ENCODE data around the gene STIP1.
"Not testable (repeated sequence)": the region's sequence is repeated elsewhere in the genome, so short reads cannot be mapped to it uniquely, and the experiment has no call there.

Gene STIP1

DNA sequence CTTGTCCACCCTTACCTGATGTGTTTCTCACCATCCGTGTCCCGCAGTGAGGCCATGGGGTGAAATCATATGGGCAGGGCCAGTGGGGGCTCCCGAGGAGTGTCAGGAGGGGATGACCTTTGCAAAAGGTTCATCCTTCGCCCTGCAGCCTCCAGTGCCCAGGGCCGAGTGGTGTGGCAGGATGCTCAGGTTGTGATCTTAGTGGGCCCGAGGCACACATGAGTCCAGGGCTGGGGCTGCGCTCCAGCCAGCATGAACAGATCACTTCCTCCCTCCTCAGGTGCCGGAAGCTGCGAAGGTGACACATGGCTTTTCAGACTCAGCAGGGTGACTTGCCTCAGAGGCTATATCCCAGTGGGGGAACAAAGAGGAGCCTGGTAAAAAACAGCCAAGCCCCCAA, 52.1 kb downstream of the STIP1 start:
- no peak for DNase-seq (ENCODE audit: low read depth)

DNA sequence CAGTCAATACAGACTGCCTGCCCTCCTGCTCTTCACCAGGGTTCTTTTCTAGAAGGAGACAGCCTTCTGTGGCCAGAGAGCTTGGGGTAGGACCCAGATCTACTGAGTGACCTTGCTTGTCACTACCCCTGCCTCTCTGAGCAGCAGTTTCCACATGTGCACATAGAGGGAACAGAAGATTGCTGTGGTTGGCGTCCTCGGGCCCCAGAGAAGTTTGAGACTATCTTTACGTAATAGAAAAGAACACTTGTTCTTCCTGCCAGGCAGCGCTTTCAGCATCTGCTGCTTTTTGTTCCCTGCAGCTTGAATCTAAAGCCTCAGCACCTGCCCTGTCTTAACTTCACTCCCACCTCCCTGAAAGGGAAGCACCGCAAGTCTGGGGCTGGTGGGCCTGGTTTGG, 53.0 kb downstream of the STIP1 start:
- no peak for DNase-seq (ENCODE audit: low read depth)

DNA sequence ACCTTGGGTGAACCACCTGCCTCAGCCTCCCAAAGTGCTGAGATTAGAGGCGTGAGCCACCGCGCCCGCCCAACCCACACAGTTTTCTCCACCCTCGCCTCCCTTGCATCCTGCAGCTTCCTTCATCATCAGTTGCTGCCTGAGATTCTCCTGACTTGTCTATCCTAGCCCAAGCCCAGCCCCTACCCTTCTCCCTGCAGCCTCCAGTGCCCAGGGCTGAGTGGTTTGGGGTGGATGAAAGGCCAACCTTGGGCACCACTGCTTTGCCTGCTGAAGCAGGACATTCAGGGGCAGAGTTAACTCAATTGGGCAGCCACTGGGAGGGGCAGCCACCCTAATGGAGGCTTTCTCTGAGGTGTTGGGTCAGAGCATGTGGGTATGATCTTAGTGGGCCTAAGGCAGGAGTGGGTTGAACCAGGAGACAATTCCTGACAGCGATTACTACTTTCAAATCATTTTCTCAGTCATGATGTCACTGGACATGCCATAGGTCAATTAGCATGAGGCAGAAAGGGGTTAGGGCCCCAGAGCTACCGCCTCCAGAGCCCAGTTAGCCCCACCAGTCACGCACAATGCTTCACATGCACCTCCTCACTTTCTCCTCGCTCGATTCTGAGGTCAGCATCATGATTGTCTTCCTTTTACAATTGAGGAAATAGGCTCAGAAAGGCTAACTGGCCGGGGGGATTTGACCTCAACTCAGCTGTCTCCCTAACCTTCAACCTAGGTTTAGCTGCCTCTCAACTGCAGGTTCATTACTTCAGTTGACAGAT, 53.9 kb downstream of the STIP1 start:
- no peak for DNase-seq (ENCODE audit: low read depth)

DNA sequence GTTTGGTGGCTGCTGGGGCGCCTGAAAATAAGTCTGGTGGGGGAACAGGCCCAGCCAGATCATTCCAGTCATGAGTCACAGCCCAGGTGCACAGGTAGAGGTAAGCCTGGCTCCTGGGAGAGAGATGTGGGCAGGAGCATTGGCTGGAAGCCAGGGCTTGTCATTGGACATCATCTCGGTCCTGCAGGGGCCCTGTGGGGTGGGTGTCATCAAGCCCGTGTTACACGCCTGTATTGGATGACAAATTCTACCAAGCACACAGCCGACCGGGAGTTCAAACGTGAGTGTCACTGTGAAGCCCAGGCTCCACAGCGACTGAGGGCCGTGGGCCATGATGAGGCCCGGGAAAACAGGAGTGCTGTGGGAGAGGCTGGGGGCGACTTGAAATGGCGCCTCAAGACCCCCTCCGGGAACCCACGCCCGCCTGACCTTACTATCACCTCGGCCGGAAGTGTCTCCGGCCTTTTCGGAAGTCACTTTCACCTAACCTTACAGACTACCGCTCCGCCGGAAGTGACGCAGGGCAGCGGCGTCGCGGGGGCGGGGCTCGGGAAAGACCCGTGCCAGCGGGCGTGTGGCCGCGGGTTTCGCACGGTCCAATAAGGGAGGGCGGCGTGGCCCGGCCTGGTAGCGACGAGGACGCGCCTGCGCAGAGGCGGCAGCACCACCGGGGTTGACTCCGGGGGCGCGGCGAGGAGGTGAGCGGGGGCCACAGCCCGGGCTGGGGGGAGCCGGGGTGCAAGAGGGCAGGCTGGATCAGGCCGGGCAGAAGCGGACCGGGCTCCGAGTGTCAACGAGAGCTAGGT, 54.7 kb downstream of the STIP1 start, which contains the start of gene FKBP2:
TSS of gene FKBP2 (plus strand) at position 661 of the 806 bp plus-strand sequence. CDS start 1,293 bp downstream, outside the sequence.
- peak; percentile 63 for DNase-seq (ENCODE audit: low read depth)

DNA sequence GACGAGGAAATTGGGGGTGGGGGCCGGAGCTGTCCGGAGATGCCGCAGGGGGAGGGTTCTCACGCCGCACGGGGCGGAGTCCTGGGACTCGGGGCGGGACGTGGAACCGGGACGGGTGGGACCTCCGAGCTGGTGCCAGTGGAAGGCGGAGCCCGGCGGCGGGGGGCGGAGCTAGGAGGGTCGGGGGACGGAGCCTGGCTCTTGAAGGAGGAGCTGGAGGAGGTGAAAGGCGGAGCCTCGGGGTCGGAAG, 55.2 kb downstream of the STIP1 start:
- peak; percentile 97 for DNase-seq (ENCODE audit: low read depth)

DNA sequence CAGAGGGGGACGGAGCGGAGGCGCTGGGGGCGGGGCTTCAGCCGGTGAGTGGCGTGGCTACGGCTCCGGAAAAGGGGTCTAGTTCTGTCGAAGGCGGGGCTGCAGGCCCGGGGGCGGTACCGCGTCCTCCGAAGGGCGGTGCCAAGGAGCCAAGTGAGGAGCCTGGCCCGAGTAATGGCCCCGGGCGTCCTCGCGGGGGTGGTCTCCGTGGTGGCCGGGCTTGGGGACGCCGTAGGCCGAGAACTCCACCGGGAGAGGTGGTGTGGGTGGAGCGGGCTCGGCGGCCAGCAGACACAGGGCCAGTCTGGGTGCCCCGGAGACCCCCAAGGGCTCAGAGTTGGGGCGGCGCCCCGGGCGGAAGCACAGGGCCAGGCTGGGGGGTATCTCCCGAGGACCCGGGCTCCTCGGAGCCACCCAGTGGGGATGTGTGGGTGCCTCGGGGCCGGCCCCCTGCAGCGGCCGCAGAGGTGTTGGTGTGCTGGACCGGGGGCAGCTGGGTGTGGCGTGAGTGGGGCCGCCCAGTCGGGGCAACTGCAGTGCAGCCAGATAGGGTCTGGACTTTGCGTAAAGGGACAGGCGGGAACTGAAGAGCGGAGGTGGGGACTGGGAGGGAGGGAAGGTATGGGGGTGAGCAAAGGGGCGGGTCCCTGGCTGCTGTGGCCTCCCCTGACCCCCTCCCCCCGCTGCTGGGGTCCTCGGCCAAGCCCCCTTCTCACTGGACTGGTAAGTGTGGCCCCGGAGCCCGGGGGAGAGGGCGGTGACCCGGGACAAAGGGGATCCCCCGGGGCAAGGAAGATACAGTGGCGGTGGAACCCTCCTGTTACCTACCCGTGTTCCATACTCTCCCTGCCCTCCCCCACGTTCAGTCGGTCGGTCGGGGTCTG, 55.8 kb downstream of the STIP1 start:
- DNase-seq (ENCODE audit: low read depth) = no peak

DNA sequence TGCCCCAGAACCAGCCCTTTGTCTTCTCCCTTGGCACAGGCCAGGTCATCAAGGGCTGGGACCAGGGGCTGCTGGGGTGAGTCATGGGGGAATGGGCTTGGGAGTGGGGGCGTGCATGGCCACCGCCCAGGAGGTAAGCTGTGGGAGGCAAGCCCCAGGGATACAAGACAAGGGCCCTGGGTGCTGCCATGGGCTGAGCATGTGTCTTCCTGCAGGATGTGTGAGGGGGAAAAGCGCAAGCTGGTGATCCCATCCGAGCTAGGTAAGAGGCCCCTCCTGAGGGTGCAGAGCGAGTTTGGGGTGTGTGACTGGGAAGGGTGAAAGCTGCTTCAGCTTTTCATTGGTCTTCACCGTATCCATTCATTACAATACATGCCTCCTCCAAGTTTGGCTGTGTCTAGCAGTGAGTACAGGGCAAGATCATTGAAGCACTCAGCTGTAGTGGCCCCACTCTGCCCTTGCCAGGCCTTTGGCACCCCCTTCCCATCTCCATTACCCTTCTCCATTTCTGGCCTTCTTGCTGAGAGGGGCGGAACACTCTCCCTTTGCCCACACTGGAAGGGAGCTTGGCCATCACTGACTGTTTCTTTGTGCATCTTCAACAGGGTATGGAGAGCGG, 57.4 kb downstream of the STIP1 start:
- no peak for DNase-seq (ENCODE audit: low read depth)

DNA sequence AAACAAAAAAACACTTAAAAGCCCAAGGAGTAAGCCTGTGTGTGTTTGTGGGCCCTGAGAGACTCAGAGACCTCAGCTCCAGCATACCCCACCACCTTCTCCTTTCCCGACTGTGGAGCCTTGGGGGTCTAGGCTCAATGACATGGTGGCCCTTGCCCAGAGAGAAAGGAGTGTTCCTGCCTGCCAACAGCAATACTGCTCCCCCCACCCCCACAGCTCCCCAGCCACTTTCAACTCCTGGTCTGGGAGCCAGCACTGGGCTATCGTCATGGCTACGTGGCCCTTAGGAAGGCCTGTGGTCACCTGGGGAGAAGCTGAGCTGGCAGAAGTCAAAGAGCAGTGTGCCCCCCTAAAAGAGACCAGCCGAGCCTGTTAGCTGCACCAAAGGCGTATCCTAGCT, 58.1 kb downstream of the STIP1 start:
- no peak for DNase-seq (ENCODE audit: low read depth)

DNA sequence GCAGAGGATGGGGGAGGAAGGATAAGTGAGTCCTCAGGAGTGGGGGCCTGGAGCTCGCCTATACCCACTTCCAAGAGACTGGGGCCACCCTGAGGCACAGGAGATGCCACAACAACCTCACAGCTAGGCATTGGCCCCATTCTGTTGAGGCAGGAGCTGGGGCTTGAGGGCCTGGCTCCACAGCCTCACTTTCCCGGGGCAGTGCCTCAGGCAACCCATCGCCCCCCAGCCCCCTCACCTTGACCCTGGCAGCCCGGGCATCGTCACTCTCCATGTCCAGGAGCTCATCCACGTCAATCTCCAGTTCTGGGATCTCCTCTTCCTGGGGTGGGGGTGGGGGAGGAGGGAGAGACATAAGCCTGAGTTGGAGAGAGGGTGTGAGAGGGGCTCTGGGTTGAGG, 59.0 kb downstream of the STIP1 start:
- DNase-seq (ENCODE audit: low read depth) = no peak

DNA sequence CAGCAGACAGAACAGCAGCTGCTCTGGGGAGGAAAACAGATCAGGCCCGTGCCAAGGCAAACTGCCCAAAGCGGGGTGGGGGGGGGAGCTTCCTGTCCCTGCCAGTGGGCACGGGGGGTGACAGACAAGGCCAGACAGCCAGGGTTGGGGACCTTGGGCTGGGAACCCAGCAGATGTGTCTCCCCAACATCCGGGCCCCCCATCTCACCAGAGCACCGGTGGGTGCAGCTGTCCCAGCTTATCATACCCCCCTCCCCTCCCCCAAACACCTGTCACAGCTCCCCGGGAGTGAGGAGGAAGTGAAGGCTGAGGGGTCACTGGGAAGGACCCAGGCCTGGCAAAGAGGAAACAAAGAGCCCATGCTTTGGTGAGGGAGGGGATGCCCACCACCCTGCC, 59.4 kb downstream of the STIP1 start:
- no peak for DNase-seq (ENCODE audit: low read depth)

DNA sequence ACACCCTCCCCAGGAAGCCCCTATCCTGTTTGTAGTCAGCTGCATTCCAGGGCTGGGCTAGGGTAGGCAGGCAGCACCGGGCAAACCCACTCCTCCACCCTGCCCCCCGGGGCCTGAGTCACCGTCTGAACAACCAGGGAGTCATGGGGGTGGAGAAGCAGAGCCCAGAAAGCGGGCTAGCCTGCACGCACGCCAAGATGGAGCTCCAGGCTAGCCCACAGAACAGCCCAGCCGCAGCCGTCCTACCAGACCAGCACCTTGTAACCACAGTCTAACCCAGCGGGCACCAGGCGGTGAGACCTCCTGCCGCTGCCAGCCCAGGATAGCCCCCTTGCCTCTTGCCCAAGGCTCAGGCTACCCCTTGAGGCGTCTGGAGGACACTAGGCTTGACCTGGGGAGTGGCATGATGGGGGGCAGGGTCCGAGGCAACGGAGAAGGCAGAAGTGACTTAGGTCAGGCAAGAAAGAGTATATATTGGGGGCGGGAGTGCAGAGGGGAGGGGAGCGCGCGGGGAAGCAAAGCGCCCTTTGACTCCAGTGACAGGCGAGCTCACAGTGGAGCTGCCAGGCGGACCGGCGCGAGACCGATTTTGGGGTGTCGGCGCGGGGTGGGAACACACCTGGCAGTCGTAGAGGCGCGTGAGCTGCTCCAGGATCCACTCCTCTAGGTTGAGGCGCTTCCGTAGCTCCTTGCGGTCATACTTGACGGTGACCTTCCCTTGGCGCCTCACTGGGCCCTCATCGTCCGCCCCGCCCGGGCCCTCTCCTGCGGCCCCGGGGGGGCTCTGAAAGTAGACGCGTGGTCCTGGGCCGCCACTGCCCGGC, 60.0 kb downstream of the STIP1 start:
- peak; percentile 54 for DNase-seq (ENCODE audit: low read depth)

DNA sequence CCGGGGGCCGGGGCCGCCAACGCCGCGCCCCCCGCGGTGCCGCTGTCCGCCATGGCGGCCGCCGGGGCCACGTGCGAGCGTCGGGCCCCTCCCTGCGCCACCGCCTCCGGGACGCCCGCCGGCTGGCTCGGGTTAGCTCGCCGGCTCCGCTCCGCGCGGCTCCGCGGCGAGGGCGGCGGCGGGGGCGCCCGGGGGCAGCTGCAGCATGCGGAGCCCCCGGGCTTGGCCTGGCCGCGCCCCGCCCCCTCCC, 60.6 kb downstream of the STIP1 start:
- not testable (repeated sequence) for DNase-seq (ENCODE audit: low read depth)

DNA sequence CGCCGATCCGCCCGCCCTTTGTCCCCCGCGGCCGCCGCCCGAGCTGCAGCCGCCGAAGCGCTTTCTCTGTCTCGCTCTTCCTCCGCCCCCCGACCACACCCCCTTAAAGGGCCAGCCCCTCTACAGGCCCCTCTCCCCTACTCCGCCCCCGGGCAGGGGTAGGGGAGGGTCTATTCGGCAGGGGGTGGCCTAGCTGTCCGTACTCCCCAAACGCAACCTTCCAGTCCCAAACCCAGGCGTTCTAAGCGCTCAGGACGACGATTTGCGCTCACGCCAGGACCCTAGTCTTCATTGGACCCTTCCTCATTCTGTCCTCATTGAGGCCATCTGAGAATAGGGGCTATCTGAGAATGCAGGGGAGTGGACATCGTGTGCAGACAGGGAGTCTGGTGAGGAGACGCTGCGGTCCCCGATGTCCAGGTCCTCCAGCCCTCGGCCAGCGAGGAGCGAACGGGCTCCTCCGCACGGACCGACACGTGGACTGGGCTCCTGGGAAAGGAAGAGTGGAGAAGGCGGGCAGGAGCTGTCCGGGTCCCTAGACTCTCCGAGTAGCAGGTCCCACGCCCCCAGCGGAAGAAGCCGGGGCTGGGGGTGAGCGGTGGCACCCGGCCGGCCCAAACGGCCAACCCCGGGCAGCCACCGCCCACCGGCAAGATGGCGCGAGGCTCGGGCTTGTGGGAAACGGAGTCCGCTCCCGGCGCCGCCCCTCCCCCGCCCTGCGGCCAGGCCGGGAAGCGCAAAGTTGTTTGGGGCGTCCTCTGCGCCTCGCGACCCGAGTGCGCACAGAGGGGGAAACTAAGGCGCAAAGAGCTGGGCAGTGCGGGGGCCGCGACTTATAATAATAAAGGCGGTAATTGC, 61.1 kb downstream of the STIP1 start, which contains the start of gene PPP1R14B:
TSS of gene PPP1R14B (minus strand) at position 73 of the 858 bp plus-strand sequence. CDS start 270 bp downstream, outside the sequence.
- peak; percentile 37 for DNase-seq (ENCODE audit: low read depth)

DNA sequence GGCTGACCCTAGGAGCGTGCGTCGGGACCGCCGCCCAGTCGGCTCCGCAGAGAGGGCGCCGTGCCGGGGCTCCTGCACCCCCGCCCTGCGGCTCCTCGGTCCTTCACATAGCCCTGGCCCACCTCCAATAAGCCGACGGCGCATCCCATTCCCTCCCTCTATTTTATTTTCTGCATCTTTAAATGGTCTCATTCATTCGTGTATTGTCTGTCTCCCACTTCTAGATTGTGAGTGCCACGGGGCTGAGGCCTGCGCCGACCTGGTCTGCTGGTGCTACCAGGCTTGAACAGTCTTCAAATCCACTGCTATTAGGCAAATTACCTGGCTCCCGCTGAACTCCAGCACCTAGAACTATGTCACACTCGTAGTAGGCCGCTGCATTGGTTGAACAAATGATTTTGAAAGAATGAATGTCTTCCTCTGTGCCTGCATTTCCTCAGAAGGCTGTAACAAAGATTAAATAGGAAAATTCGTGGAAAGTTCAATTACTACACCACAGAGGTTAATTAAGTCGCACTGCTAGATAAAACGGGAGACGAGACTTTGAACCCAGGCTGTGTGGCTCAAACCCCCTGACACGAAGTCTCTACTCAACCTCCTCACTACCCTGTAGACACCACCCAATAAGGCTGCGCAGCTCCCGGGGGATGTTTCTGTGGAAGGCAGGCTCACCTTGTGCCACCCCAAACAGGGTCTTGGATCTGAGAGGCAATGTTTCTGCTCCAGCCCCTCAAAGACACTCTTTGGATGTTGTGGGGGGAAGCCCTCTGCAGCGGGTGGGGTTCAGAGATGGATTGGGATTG, 62.0 kb downstream of the STIP1 start:
- DNase-seq (ENCODE audit: low read depth) = no peak

DNA sequence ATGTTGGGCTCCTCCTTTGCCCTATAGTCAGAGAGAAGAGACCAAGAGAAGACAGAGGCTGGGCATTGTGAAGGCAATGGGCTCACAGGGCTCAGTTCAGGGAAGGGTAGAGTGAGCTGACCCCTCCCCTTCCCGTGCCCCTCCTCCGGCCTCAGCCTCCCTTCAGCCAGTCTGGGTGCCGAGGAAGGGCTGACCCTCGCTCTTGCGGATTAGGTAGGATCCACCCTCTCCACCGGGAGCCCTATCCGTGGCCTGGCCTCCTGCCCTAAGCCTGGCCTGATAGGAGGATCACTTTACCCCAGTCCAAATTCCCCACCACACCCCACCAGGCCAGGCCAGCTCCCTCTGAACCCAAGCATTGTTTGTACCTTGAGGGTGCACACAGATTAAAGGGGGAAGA, 62.6 kb downstream of the STIP1 start:
- no peak for DNase-seq (ENCODE audit: low read depth)

DNA sequence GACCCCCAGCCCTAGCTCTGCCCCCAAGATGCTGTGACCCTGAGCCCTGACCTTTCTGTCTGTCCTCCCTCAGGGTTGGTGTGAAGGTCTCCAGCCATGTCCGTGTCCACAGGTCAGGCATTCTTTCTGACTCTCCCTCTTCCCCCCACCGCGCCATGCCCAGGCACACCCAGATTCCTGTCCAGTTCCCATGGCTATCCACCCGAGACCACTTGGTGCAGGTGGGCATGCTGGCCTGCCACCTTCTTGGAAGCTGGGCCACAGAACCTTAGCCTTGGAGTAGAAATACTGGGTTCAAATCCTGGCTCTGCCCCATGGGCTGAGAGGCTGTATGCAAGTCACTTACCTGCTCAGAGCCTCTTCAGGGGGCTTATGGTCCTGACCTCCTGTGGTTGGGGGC, 63.1 kb downstream of the STIP1 start:
- DNase-seq (ENCODE audit: low read depth) = no peak

DNA sequence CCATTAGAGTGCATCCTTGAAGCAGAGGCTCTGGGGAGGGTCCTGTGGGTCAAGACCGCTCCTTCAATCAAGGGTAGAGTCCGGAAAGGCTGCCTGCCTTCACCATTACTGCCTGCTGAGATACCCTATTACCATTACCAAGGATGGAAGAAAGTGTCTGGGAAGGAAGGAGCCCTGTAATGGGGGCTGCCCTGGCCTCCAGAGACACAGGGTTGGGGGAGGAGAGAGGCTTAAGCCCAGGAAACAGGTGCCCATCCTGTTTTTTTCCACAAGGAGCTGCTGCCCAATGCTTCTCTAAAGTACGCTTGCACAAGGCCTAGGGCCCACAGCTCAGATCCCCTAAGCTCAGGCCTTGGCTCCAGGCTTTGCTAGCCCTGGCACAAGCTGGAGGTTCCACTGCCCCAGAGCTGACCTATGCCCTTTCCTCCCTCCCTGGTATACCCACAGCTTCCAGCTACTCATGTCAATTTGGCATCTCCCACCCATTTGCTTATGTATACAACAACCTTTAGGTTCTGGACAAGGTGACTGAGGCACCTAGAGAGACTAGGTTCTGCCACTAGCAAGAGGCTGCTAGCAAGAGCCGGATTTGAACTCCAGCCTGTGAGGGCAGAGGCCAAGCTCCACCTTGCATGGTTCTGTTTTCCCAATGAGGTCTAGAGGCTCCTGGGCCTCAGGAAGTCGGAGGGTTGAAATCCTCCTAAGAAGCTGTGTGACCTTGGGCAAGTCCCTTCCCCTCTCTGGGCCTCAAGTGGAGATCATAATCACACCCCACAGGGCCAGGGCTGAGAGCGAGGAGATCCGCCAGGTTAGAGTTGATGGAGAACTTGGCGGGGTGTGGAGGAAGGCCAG, 63.8 kb downstream of the STIP1 start:
- DNase-seq (ENCODE audit: low read depth) = no peak

DNA sequence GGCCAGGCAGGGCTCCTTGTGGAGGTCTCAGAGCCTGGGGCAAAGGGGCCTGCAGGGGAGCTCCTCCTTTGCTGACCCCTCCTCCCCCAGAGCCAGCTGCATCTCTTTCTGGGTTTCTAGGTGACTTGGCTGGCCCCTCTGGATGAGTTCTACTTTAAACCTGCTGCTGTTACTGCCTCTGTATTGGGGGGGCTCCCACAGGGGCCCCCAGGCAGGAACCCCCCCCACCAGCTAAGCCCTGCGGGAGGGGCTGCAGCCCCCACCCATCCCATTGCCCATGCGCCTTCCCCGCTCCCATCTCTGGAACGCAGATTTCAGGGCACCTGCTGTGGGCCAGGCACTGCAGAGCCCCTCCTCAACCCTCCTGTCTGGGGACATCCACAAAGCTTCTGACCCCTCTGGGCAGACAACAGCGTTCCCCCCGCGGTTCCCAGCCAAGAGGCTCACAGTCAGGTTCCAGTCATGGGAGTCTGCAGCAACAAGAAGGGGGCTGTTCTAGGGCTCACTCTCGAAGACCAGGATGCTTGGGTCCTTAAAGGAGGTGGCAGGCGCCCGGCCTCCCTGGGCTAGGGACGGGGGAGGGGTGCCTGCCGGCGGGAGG, 64.5 kb downstream of the STIP1 start:
- no peak for DNase-seq (ENCODE audit: low read depth)
